Astrocyte of the cerebellum (primary cell): ENCODE results near the gene IGSF8.
A peak's percentile ranks its signal among the peaks of the same experiment; 100 is the strongest.

Source experiments
- DNase-seq: peaks from one replicate; pipeline ENCODE4 v3.0.0-alpha.2; 2011; ENCODE audit warnings: low read depth
- H3K4me3 ChIP-seq: 2 replicates; pipeline ENCODE4 v1.5.1; 2011; ENCODE audit warnings: mild to moderate bottlenecking, low read depth, low read length, moderate library complexity
- CTCF ChIP-seq: IDR thresholded peaks from 2 replicates; pipeline ENCODE4 v1.5.1; 2012; ENCODE audit warnings: low read length, low read depth, moderate library complexity, mild to moderate bottlenecking; ENCODE audit errors: missing control alignments
- in situ Hi-C: cut with HindIII; loops from 2 replicates; pipeline ENCODE4 v1.10.0; 2017; ENCODE audit warnings: low sequenced_read_pairs

The IGSF8 gene

GRCh38 chr1:160047111-160047991, 51.1 kb downstream of the IGSF8 start:
- in situ Hi-C loops = no loop called here
- H3K4me3 ChIP-seq = no peak overlapping the region
- no peak for TF ChIP-seq CTCF
- no peak for DNase-seq

GRCh38 chr1:160046494-160047110, 51.8 kb downstream of the IGSF8 start:
- no peak for DNase-seq
- in situ Hi-C loops = no loop called here
- H3K4me3 ChIP-seq = no peak overlapping the region
- TF ChIP-seq CTCF = peak; percentile 58

GRCh38 chr1:160045653-160046052, 52.8 kb downstream of the IGSF8 start:
- in situ Hi-C loops = no loop called here
- no peak for DNase-seq
- no peak overlapping the region for H3K4me3 ChIP-seq
- no peak for TF ChIP-seq CTCF

- no peak overlapping the region for H3K4me3 ChIP-seq
- no peak for TF ChIP-seq CTCF
- no peak for DNase-seq
- in situ Hi-C loops = no loop called here
Measured at GRCh38 chr1:160043543-160043942, 54.9 kb downstream of the IGSF8 start.
